AG09309 (cell line): ENCODE measurements around the gene ARL2BP.

Experiments used
- DNase-seq: peaks from one replicate; pipeline ENCODE4 v3.0.0-alpha.2; 2010; ENCODE audit warnings: low read depth
- H3K4me3 ChIP-seq: 2 replicates; pipeline ENCODE4 v1.5.1; 2011; ENCODE audit warnings: mild to moderate bottlenecking, low read depth, low read length, moderate library complexity; ENCODE audit not compliant: control insufficient read depth
- CTCF ChIP-seq: IDR thresholded peaks from 2 replicates; pipeline ENCODE4 v1.5.1; 2011; ENCODE audit warnings: mild to moderate bottlenecking, low read depth, low read length, inconsistent platforms; ENCODE audit not compliant: insufficient read depth, control insufficient read depth; ENCODE audit errors: missing control alignments

Gene ARL2BP

GRCh38 chr16:57225978-57226377, 19.1 kb upstream of the ARL2BP start:
- no peak overlapping the region for H3K4me3 ChIP-seq
- DNase-seq = no peak
- TF ChIP-seq CTCF = no peak

- H3K4me3 ChIP-seq = no peak overlapping the region
- no peak for TF ChIP-seq CTCF
- no peak for DNase-seq
These were observed 18.1 kb upstream of the ARL2BP start for GRCh38 chr16:57226701-57227621.

GRCh38 chr16:57229079-57229478, 16.0 kb upstream of the ARL2BP start:
- TF ChIP-seq CTCF = no peak
- no peak overlapping the region for H3K4me3 ChIP-seq
- no peak for DNase-seq

GRCh38 chr16:57231821-57232350, 13.2 kb upstream of the ARL2BP start:
- TF ChIP-seq CTCF = no peak
- DNase-seq = no peak
- no peak overlapping the region for H3K4me3 ChIP-seq

- TF ChIP-seq CTCF = no peak
- H3K4me3 ChIP-seq = no peak overlapping the region
- no peak for DNase-seq
These were observed 10.9 kb upstream of the ARL2BP start for GRCh38 chr16:57233944-57234706.

GRCh38 chr16:57234707-57235092, 10.4 kb upstream of the ARL2BP start:
- no peak overlapping the region for H3K4me3 ChIP-seq
- no peak for DNase-seq
- TF ChIP-seq CTCF = no peak
